Measurements from ENCODE around the gene ZG16B. TPM values are rescaled to one million over a fixed set of nuclear protein-coding genes. Genes with fewer than 3 reads are reported as not detected.

The ZG16B gene
- total and polyA plus RNA-seq, 10 donors = 0.73 to 3.8 (median 1.5) TPM; not detected in 1

DNA sequence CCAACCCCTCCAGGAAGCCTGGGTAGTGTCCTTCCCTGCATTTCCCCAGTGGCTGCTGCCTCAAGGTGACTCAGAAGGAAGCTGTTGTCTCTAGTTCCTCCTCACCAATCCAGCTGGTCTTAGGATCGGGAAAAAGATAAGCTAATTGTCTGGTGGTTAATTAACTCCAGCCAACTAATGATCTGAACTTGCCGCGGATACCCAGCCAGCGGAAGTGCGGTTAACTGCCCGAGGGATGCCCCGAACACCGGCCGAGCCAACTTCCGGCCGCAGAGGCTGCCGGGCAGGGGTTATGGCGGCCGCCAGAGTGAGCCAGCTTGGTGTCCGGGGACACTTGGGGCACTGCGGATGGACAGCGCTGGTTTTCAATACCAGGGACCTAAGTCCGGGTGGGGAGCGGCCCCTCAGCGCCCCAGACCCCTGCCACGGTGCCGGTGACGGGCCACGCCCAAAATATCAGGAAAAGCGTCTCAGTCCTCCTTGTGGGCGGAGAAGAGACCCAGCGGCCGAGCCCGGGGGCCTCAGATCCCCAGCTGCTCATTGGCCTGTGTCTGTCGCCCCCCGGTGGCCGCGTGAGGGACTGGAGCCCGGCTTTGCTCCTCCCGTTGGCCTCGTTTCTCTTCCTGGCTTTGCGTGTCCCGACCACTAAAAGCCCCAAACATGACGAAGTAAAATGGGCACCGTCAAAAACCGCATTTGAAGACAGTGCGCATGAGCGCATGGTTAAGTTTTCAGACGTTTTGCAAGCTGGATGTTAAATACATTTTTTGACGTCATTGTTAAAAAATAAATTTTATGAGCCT lies 38.1 kb downstream of the ZG16B start:
- Histone ChIP-seq H3K4me3 (peak overlapping the region; percentile 57 to 84 (median 64)), H3K4me1 (peaks cover 0 to 38% (median 26%) of the 10 kb centered on the region in 6 donors), H3K27me3 (replicated peaks in 1 of 7) (peaks cover 0 to 3% (median 0%) of the 10 kb centered on the region in 7 donors), H3K27ac (peak overlapping the region; percentile 93 to 99 (median 96)), H3K36me3 (no peaks in the 10 kb centered on the region), H3K9me3 (no peaks in the 10 kb centered on the region)
- TF ChIP-seq POLR2A (IDR thresholded peaks at IDR 0.05) = no peak
- TF ChIP-seq, protein P1, sequence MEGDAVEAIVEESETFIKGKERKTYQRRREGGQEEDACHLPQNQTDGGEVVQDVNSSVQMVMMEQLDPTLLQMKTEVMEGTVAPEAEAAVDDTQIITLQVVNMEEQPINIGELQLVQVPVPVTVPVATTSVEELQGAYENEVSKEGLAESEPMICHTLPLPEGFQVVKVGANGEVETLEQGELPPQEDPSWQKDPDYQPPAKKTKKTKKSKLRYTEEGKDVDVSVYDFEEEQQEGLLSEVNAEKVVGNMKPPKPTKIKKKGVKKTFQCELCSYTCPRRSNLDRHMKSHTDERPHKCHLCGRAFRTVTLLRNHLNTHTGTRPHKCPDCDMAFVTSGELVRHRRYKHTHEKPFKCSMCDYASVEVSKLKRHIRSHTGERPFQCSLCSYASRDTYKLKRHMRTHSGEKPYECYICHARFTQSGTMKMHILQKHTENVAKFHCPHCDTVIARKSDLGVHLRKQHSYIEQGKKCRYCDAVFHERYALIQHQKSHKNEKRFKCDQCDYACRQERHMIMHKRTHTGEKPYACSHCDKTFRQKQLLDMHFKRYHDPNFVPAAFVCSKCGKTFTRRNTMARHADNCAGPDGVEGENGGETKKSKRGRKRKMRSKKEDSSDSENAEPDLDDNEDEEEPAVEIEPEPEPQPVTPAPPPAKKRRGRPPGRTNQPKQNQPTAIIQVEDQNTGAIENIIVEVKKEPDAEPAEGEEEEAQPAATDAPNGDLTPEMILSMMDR (IDR thresholded peaks at IDR 0.05 in 8 of 11, conservative IDR thresholded peaks at IDR 0.05 in 3 of 11) = peak; percentile 94 to 99 (median 98)
- peak; percentile 82 to 91 (median 85) for TF ChIP-seq POLR2AphosphoS5 (IDR thresholded peaks at IDR 0.05)
- peak; percentile 98 for DNase-seq
- intact Hi-C loops (cut with DNase I; ENCODE audit: low total_unique reads) = no loop called here
- WGBS, 5 donors = 0 to 1% (median 0%) methylated on average over 11 to 45 of the region's 45 CpGs

DNA sequence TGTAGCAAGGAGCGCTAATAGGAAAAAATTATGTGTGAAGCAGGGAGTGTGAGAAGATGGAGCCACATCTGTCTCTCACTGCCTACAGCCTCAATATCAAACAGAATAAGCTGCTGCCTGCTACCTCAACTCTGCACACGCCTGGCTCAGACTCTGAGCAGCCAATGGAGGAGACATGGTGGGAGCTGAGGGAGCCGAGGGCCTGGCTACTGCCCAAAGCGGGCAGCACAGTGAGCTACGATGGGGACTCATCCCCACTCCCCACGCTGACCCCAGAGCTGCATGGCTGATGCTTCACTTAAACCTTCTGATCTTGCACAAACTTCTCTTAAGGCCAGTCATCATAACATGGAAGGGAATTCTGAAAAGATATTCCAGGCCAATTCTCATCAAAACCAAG lies 41.8 kb downstream of the ZG16B start:
- no peaks in the 10 kb centered on the region for H3K36me3 ChIP-seq
- no peak overlapping the region for H3K27ac ChIP-seq
- TF ChIP-seq POLR2A (IDR thresholded peaks at IDR 0.05) = no peak
- TF ChIP-seq POLR2AphosphoS5 (IDR thresholded peaks at IDR 0.05) = no peak
- TF ChIP-seq, protein P1 (IDR thresholded peaks at IDR 0.05 in 8 of 11, conservative IDR thresholded peaks at IDR 0.05 in 3 of 11) = no peak
- 86 to 92% (median 88%) methylated on average over 6 of the region's 6 CpGs for WGBS, 5 donors
- DNase-seq = no peak
- no peak overlapping the region for H3K4me3 ChIP-seq
- intact Hi-C loops (cut with DNase I; ENCODE audit: low total_unique reads) = loop anchor here (5.0 kb wide), 1 partner anchor 50 kb away; no protein-coding TSS in a partner anchor
- peaks cover 0 to 5% (median 0%) of the 10 kb centered on the region in 7 donors for H3K27me3 ChIP-seq (replicated peaks in 1 of 7)
- H3K4me1 ChIP-seq = peaks cover 0 to 50% (median 31%) of the 10 kb centered on the region in 6 donors
- no peaks in the 10 kb centered on the region for H3K9me3 ChIP-seq

DNA sequence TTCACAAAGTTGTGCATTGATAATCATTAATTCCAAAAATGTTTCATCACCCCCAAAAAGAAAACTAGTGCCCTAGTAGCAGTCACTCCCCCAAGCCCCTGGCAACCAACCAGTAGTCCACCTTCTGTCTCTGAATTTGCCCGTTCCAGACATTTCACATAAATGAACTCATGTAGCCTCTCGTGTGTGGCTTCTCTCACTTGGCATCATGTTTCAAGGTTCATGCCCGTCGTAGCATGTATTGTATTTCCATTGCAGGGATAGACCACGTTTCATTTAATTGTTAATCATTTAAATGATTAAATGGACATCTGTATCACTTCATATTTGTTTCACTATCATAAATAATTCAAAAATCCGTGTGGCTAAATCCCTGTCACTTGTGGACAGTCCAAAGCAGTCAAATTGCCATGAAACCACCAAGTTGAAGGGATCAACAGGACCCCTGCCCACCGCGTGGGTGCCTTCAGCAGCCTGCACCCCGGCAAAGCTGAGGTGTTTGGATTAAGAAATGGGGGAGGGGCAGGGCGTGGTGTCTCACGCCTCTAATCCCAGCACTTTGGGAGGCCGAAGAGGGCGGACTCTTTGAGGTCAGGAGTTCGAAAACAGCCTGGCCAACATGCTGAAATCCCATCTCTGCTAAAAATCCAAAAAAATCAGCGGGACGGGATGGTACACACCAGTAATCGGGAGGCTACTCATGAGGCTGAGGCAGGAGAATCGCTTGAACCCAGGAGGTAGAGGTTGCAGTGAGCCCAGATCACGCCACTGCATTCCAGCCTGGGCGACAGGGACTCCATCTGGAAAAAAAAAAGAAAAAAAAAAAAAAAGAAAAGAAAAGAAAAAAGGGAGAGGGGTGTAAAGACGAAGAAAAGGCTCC lies 44.2 kb downstream of the ZG16B start:
- Histone ChIP-seq H3K4me1 (peaks cover 0 to 30% (median 15%) of the 10 kb centered on the region in 6 donors), H3K36me3 (no peaks in the 10 kb centered on the region), H3K27ac (peak overlapping the region in 4 of 8 donors; percentile 15 to 50 (median 26)), H3K4me3 (no peak overlapping the region), H3K9me3 (no peaks in the 10 kb centered on the region), H3K27me3 (replicated peaks in 1 of 7) (peaks cover 0 to 5% (median 0%) of the 10 kb centered on the region in 7 donors)
- no peak for TF ChIP-seq POLR2A (IDR thresholded peaks at IDR 0.05)
- no peak for TF ChIP-seq POLR2AphosphoS5 (IDR thresholded peaks at IDR 0.05)
- TF ChIP-seq, protein P1 (IDR thresholded peaks at IDR 0.05 in 8 of 11, conservative IDR thresholded peaks at IDR 0.05 in 3 of 11) = no peak
- intact Hi-C loops (cut with DNase I; ENCODE audit: low total_unique reads) = loop anchor here (5.0 kb wide), 1 partner anchor 48 kb away; no protein-coding TSS in a partner anchor
- no peak for DNase-seq
- 62 to 68% (median 63%) methylated on average over 21 of the region's 21 CpGs for WGBS, 5 donors

Data from spleen (tissue), 11 donors.